Amniotic stem cell (primary cell): ENCODE results near the gene FHAD1.

ENCODE experiments used
- DNase-seq: peaks from one replicate; lab custom pipeline; 2025; lab: John Stamatoyannopoulos, UW

Gene FHAD1

DNA sequence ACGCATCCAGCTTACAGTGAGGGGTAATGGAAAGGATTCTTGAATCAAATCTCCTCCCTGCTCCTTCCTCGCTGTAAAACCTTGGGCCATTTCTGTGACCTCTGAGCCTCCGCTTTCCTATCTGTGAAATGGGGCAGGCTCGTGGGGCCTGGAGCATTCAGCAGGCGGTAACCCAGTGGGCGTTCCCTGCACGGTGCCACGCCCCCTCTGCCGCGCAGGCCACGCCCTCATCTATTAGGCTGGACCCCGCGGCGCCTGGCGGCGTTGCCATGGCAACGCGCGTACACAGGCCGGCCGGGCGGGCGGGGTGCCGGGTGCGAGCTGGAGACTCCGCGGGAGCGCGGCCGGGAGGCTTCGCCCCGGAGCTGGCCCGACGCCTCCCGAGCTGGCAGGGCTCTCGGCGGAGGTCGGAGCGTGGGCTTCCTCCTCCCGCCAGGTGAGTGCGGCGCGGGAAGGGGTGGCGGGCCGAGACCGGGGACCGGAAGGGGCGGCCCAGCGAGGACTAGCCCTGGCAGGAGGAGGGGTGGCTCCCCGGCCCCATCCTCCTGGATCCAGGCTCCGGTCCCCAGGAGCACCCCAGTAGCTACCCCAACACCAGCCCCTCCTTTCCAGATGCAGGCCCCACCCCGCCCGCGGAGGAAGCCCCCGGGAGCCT is at the start of gene FHAD1:
FHAD1 (plus strand) TSS at position 264 of the 655 bp plus-strand sequence. CDS start 4,562 bp downstream, outside the sequence.
- DNase-seq: no peak

DNA sequence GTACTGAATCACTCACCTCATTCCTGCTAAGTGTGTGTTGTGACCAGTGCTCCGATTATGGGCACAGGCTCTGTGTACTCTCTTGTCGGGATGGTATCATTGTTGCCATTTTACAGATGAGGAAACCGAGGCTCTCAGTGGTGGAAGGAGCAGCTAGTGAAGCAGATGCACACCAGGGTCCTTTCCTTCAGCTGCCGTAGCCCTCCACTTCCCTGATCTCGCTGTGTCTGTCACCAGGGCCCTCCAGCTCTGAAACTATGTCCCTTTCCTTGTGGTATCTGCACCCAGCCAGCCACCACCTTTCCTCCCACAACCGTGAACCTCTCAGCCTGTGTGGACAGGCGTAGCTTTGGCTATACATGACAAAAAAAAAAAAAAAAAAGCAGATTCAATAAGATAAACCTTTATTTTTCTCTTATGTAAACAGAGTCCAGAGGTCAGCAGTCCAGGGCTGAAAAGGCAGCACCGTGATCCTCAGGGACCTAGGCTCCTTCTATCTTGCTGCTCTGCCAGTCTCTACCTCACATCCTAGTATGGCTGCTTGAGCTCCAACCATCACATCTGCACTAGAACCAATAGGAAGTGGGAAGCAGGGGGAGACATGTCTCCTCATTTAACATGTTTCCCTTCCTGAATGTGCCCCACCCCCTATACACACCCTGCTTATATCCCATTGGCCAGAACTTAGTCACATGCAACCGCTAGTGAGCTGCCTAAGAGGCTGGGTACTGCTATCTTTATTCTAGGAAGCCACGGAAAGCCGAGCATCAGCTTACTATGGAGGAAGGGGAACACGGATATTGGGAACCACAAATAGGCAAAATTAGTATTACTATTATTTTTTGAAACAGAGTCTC is 49.2 kb upstream of the FHAD1 start:
- DNase-seq: no peak

DNA sequence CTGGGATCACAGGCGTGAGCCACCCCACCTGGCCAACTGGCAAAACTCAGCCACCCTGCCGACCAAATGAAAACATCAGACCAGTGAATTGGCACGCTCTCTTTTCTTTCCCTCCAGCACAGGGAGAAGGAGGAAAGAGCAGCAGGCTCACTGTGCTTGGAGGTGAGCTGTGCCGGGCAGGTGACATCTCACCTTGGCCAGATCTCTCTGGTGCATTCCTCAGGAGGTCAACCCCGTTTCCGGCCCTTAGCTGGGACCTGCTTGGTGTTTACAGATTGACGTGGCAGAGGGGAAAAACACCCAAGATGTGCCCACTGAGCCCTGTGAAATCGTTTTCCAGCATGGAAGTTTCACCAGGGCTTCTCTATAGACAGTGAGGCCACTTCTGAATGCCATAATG is 48.3 kb upstream of the FHAD1 start:
- DNase-seq: no peak

DNA sequence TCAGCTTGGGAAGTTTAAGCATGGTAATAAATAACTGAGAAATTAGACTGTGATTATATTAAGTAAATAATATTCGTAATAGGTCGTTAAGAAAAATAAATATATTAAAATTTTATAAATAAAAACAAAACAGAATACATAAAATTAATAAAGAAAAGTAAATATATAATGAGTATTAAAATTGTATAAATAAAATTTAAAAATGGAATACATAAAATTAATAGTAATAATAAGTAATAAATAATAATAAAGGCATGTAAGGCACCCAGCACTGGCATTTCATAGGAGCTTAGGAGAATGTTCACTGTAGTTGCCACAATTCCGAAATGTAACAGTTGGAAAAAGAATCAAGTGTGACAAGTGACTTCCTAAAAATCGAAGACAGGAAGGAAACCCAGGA is 45.8 kb upstream of the FHAD1 start:
- no peak for DNase-seq

DNA sequence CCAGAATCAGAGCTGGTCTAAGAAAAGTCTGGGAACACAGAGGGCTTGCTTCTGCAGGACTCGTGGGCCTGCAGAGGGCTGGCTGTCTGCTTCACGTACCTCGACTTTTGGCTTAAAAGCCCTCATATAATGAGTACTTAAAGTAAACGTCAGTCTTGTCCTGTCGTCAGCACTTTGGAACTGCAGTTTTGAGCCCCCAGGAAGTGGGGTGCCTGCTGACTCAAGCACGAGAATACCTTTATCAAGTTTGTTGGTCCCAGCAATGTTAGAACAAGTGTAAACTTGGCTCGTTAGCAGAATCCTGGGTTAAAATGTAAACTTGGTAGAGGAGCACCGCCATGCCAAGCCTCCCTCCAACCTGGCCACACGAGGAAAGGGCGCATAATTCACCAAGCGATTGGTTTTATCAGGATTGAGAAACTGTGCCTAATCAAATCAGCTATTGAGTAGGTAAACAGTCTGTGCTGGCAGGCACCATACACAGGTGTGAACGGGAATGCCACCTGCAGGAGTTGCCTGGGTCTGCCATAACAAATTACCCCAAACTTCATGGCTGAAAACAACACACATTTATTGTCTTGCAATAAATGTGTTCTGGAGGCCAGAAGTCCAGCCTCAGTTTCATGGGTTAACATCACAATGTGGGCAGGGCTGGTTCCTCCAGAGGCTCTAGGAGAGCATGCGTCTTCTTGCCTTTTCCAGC is 45.0 kb upstream of the FHAD1 start:
- no peak for DNase-seq

DNA sequence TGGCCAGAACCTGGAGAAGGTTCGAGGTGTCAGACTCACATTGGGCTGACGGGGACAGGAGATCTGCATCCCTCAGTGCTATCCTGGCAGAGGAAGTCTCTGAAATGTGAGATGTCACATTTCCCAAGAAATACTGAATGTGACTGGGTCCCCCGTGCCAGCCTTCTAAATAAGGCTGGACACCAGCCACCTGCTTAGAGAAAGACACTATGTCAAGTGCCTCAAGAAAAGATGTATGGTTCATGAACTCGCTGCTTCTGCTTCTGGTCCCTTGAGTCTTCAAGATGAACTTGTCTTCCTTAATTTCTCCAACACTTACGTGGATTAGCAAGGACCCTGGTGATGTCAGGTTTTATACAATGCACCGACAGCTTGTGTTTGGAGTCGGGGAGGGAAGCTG is 42.1 kb upstream of the FHAD1 start:
- no peak for DNase-seq

DNA sequence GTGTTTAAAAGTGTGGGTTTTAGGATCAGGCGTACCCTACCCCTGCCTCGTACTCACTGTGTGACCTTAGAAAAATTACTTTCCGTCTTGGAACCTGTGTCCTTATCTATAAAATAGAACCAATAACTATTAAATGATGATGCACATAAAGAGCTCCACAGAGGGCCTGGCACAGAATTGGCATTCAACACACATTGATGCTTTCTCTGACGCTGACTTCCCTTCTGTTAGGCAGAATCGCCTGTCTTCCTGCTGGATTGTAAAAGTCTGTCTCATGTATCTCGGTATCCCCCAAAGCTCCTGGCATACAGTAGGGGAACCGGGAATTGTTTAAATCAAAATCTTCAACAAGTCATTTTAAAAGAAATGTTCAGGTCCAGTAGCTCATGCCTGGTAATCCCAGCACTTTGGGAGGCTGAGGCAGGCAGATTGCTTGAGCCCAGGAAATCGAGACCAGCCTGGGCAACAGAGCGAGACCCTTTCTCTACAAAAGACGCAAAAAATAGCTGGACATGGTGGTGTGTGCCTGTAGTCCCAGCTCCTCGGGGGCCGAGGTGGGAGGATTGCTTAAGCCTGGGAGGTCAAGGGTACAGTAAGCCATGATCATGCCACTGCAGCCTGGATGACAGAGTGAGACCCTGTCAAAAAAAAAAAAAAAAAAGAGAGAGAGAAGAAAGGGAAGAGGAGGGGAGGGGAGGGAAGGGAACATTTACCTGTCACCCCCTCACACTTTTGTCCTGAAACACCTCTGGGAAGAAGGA is 41.3 kb upstream of the FHAD1 start:
- DNase-seq: no peak

- DNase-seq: no peak
Observed at GRCh38 chr1:15206418-15207030, 40.5 kb upstream of the FHAD1 start.

- no peak for DNase-seq
Observed at GRCh38 chr1:15207031-15207828, 39.8 kb upstream of the FHAD1 start.

GRCh38 chr1:15207829-15208429 is 39.1 kb upstream of the FHAD1 start:
- no peak for DNase-seq

- no peak for DNase-seq
Observed at GRCh38 chr1:15210651-15211375, 36.2 kb upstream of the FHAD1 start.

DNA sequence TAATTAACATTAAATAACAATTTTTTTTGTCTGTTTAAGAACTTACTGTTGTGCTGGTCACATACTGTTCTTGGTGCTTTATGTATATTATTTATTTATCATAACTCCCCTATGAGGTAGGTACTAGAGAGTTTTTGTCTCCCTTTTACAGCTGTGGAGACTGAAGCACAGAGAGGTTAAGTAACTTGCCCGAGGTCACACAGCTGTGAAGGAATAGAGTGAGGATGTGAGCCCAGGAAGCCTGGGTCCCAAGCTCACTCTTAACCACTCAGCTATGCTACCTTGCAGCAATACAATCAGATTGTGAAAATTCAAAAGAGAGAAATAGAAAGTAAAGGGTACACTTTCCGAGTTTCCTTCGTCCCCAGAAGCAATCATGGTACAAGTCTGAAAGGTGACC is 35.6 kb upstream of the FHAD1 start:
- DNase-seq: no peak

DNA sequence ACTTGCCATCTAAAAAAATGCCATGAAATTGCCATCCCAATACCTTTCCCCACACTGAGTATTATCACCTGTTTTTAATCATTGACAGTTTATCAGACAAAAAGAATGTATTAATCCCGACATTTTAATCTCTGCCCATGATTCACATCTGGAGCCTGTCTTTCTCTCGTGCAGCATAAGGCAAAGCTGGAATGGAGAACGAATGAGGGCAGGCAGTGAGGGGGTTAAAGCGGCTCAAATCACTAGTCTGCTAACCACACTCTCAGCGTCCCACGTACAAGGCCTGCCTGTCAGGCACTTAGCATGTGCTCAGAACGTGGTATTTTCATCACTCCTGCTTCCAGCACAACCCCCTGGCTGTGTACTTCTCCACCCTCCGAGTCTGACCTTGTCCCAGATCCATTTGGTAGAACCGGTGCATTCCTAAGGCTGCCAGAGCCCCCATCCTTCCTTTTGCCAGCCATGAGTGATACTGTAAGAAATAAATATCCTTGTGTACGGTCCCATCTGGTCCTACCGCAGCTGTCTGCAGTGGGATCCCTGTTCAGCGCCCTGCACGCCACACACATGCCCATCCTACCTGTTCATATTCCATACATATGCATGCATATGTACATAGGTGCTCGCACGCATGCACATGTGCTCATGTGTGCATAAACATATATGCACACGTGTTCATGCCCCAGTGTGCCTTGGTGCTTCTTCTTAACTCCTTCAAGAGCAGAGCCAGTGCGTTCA is 34.6 kb upstream of the FHAD1 start:
- no peak for DNase-seq

- DNase-seq: no peak
Observed at GRCh38 chr1:15212954-15213291, 34.1 kb upstream of the FHAD1 start.

DNA sequence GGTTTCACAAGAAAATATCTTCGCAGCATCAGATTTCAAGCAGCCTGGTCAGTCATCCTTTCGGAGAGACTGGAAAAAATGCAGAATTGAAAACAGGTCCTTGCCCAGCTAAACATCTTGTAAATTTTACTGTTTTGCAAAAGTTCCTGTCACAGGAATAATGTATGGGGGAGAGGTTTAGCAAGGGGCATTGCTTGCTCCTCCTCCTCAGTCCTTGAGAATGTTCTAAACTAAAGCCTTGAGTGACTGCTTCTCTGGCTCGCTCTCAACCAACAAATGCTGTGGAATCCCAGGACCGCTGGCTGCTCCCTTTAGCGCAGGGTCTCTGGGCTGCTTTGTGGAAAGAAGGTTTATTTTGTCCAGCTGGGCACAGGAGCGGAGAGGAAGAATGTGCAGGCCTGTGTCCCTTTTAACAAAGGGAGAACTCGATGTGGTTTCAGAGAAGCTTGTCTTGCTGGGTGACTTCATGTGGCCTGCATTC is 33.6 kb upstream of the FHAD1 start:
- no peak for DNase-seq

DNA sequence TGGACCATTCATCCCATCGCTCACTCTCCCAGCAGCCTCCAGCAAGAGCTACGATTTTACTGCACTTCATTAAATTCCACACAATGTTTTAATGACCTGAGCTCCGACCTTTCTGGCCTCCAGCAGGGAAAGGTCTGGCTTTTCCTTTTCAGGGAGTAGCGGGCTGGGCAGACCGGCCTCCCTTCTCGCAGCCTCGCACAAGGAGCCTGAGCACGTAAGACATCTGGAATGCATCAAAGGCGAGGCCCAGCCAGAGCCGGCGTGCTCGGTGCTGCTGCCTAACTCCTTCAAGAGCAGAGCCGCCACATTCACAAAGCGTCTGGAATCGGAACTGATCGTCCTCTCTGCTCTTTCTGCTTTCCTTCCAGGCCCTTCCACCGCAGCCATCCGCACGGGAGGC is 32.5 kb upstream of the FHAD1 start:
- no peak for DNase-seq

DNA sequence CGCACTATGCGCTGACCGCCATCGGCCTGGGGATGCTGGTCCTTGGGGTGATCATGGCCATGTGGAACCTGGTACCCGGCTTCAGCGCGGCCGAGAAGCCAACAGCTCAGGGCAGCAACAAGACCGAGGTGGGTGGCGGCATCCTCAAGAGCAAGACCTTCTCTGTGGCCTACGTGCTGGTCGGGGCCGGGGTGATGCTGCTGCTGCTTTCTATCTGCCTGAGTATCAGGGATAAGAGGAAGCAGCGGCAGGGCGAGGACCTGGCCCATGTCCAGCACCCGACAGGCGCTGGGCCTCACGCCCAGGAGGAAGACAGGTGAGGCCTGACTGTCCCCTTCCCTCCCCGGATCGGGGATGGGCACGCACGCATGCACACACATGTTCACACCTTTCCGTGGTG is 31.9 kb upstream of the FHAD1 start:
- DNase-seq: no peak

- DNase-seq: no peak
Observed at GRCh38 chr1:15217654-15218053, 29.4 kb upstream of the FHAD1 start.
